H1 (cell line): ENCODE measurements around the gene NUP210L. TPM values are rescaled to one million over a fixed set of nuclear protein-coding genes. Genes with fewer than 3 reads are reported as not detected.

Experiments
- CTCF ChIA-PET: fragments of 300-600 bp; sonication (Branson Sonifier 250); formaldehyde crosslinking; loops from one replicate; lab custom pipeline; 2021; ENCODE audit not compliant: partially characterized antibody; lab: Charles Lee
- POLR2A ChIA-PET: fragments of 300-600 bp; sonication (Branson Sonifier 250); formaldehyde crosslinking; loops from one replicate; lab custom pipeline; 2021; ENCODE audit warnings: inconsistent platforms; ENCODE audit not compliant: partially characterized antibody; lab: Charles Lee
- DNase-seq, 2 experiments: peaks; one replicate each; pipeline versions ENCODE4 v3.0.0 to v3.0.0-alpha.2; 2010 to 2022; ENCODE audit warnings: low spot score in 2 of 2, low read depth in 1 of 2, mixed read lengths in 1 of 2
- FAIRE-seq: peaks from 2 replicates; lab custom pipeline; 2011; peaks lifted over from hg19 to GRCh38; lab: Jason Lieb, UNC
- H2AFZ ChIP-seq: 2 replicates; pipeline ENCODE4 v1.8.1; 2012; ENCODE audit warnings: low read length, inconsistent platforms
- H2AK5ac ChIP-seq: 2 replicates; pipeline ENCODE4 v1.6.1; 2013; ENCODE audit warnings: low read depth, low read length
- H2BK120ac ChIP-seq: replicated peaks from 2 replicates; pipeline ENCODE3; 2013; ENCODE audit warnings: low read depth, low read length, inconsistent platforms
- H2BK12ac ChIP-seq: 2 replicates; pipeline ENCODE4 v1.6.1; 2013; ENCODE audit warnings: low read depth, low read length
- H2BK15ac ChIP-seq: 2 replicates; pipeline ENCODE4 v1.6.1; 2013; ENCODE audit warnings: low read length
- H2BK20ac ChIP-seq: 2 replicates; pipeline ENCODE4 v1.6.1; 2013; ENCODE audit warnings: low read length
- H2BK5ac ChIP-seq: 2 replicates; pipeline ENCODE4 v1.6.1; 2013; ENCODE audit warnings: low read depth, low read length
- H3K14ac ChIP-seq: 2 replicates; pipeline ENCODE4 v1.6.1; 2013; ENCODE audit warnings: inconsistent platforms; ENCODE audit not compliant: insufficient read length
- H3K18ac ChIP-seq: 2 replicates; pipeline ENCODE4 v1.6.1; 2013; ENCODE audit warnings: low read length; ENCODE audit errors: extremely low read depth
- H3K23ac ChIP-seq: 2 replicates; pipeline ENCODE4 v1.6.1; 2013; ENCODE audit warnings: inconsistent platforms; ENCODE audit not compliant: insufficient read length
- H3K23me2 ChIP-seq: 2 replicates; pipeline ENCODE4 v1.6.1; 2013; ENCODE audit warnings: low read depth, low read length
- H3K27ac ChIP-seq: 2 replicates; pipeline ENCODE4 v1.6.1; 2011; ENCODE audit warnings: low read depth, low read length, inconsistent platforms
- H3K27me3 ChIP-seq, 4 experiments: replicated peaks in 1 of 4; 1 replicate in 1 of 4; 2 replicates in 3 of 4; pipeline versions ENCODE4 v1.6.1 to v1.8.1; 2011 to 2013; ENCODE audit warnings: low read length in 3 of 4, mild to moderate bottlenecking in 3 of 4, inconsistent platforms in 2 of 4, mixed read lengths in 2 of 4, moderate library complexity in 1 of 4; ENCODE audit not compliant: control insufficient read depth in 3 of 4, insufficient read depth in 3 of 4; ENCODE audit errors: extremely low read depth in 1 of 4
- H3K36me3 ChIP-seq, 4 experiments: 2 replicates each; pipeline versions ENCODE4 v1.6.1 to v1.8.1; 2011 to 2013; ENCODE audit warnings: mild to moderate bottlenecking in 4 of 4, low read length in 3 of 4, moderate library complexity in 2 of 4, control low read depth in 1 of 4, inconsistent platforms in 1 of 4; ENCODE audit not compliant: insufficient read depth in 4 of 4, control insufficient read depth in 2 of 4
- H3K4ac ChIP-seq: replicated peaks from 2 replicates; pipeline ENCODE3; 2013; ENCODE audit warnings: low read length, low read depth, mixed read lengths, inconsistent platforms; ENCODE audit not compliant: insufficient read length
- H3K4me1 ChIP-seq, 4 experiments: replicated peaks in 1 of 4; 1 replicate in 1 of 4; 2 replicates in 3 of 4; pipeline versions ENCODE4 v1.6.1 to v1.8.1; 2011 to 2013; ENCODE audit warnings: low read length in 3 of 4, inconsistent platforms in 2 of 4, mixed read lengths in 1 of 4; ENCODE audit not compliant: insufficient read depth in 4 of 4, control insufficient read depth in 3 of 4
- H3K4me2 ChIP-seq, 2 experiments: 2 replicates each; pipeline versions ENCODE4 v1.6.1 to v1.8.1; 2011 to 2013; ENCODE audit warnings: low read depth in 2 of 2, low read length in 2 of 2, control low read depth in 1 of 2, inconsistent platforms in 1 of 2, mild to moderate bottlenecking in 1 of 2; ENCODE audit not compliant: insufficient read depth in 1 of 2
- H3K4me3 ChIP-seq, 4 experiments: fragments of 200-600, 300-600 bp in 1 of 4; sonication (generic), shearing (Covaris generic), sonication (Bioruptor Twin) in 1 of 4; 2 replicates each; pipeline versions ENCODE4 v1.5.1 to v1.8.1; 2011 to 2016; ENCODE audit warnings: low read length in 4 of 4, low read depth in 3 of 4, control low read depth in 2 of 4, inconsistent platforms in 2 of 4, mild to moderate bottlenecking in 2 of 4, mixed read lengths in 1 of 4, moderate library complexity in 1 of 4; ENCODE audit not compliant: insufficient read depth in 2 of 4; ENCODE audit errors: extremely low read depth in 1 of 4
- H3K56ac ChIP-seq: replicated peaks from 2 replicates; pipeline ENCODE3; 2013; ENCODE audit warnings: low read depth, mild to moderate bottlenecking, mixed read lengths, low read length, inconsistent platforms; ENCODE audit not compliant: insufficient read length
- H3K79me1 ChIP-seq: 2 replicates; pipeline ENCODE4 v1.6.1; 2013; ENCODE audit warnings: low read depth, low read length, control low read depth
- H3K79me2 ChIP-seq, 2 experiments: 2 replicates each; pipeline versions ENCODE4 v1.6.1 to v1.8.1; 2012 to 2013; ENCODE audit warnings: low read length in 2 of 2, mild to moderate bottlenecking in 2 of 2, inconsistent platforms in 1 of 2; ENCODE audit not compliant: insufficient read depth in 2 of 2, control insufficient read depth in 1 of 2
- H3K9ac ChIP-seq, 4 experiments: replicated peaks in 1 of 4; 1 replicate in 1 of 4; 2 replicates in 3 of 4; pipeline versions ENCODE4 v1.6.1 to v1.8.1; 2011 to 2013; ENCODE audit warnings: low read depth in 3 of 4, low read length in 3 of 4, control low read depth in 2 of 4, mild to moderate bottlenecking in 2 of 4, moderate library complexity in 2 of 4, inconsistent platforms in 1 of 4; ENCODE audit errors: extremely low read depth in 1 of 4
- H3K9me3 ChIP-seq, 2 experiments: 2 replicates each; pipeline versions ENCODE4 v1.6.1 to v1.8.1; 2012 to 2013; ENCODE audit warnings: mild to moderate bottlenecking in 2 of 2, moderate library complexity in 2 of 2, control low read depth in 1 of 2, inconsistent platforms in 1 of 2, low read depth in 1 of 2, low read length in 1 of 2, mixed read lengths in 1 of 2; ENCODE audit not compliant: insufficient read depth in 2 of 2
- H4K20me1 ChIP-seq, 2 experiments: replicated peaks in 1 of 2; 2 replicates each; pipeline versions ENCODE3 to v1.8.1; 2011 to 2013; ENCODE audit warnings: inconsistent platforms in 2 of 2, low read length in 2 of 2, mild to moderate bottlenecking in 1 of 2; ENCODE audit not compliant: insufficient read depth in 2 of 2, control insufficient read depth in 1 of 2
- H4K5ac ChIP-seq: 2 replicates; pipeline ENCODE4 v1.6.1; 2013; ENCODE audit warnings: low read length, low read depth, mixed read lengths, inconsistent platforms; ENCODE audit not compliant: insufficient read length
- H4K8ac ChIP-seq: 2 replicates; pipeline ENCODE4 v1.8.0; 2013; ENCODE audit warnings: mild to moderate bottlenecking, moderate library complexity, low read length, inconsistent platforms; ENCODE audit not compliant: insufficient read depth; ENCODE audit errors: extremely low read depth
- H4K91ac ChIP-seq: replicated peaks from 2 replicates; pipeline ENCODE3; 2013; ENCODE audit warnings: low read length, mixed read lengths, inconsistent platforms; ENCODE audit not compliant: insufficient read length
- BACH1 ChIP-seq: IDR thresholded peaks from 2 replicates; pipeline ENCODE4 v1.6.1; 2012; ENCODE audit warnings: low read length, improper control_type of control experiment
- CHD1 ChIP-seq: IDR thresholded peaks from 2 replicates; pipeline ENCODE4 v1.6.1; 2012; ENCODE audit warnings: low read depth, low read length, improper control_type of control experiment
- CHD2 ChIP-seq: IDR thresholded peaks from 2 replicates; pipeline ENCODE4 v1.6.1; 2012; ENCODE audit warnings: low read length, improper control_type of control experiment
- GABPA ChIP-seq: IDR thresholded peaks from 2 replicates; pipeline ENCODE4 v1.6.1; 2011; ENCODE audit warnings: mild to moderate bottlenecking, low read length, moderate library complexity, borderline replicate concordance; ENCODE audit not compliant: insufficient read depth
- KDM5A ChIP-seq: fragments of 200-600 bp; IDR thresholded peaks from 2 replicates; pipeline ENCODE4 v1.7.1; 2012; ENCODE audit warnings: mild to moderate bottlenecking, low read length, inconsistent platforms, mixed read lengths
- NANOG ChIP-seq: IDR thresholded peaks from 2 replicates; pipeline ENCODE4 v1.6.1; 2011; ENCODE audit warnings: low read length, low read depth, mild to moderate bottlenecking, inconsistent platforms; ENCODE audit not compliant: insufficient read depth, poor library complexity, severe bottlenecking
- POLR2A ChIP-seq, 2 experiments: IDR thresholded peaks; 1 replicate in 1 of 2; 2 replicates in 1 of 2; pipeline ENCODE4 v1.6.1; 2011; ENCODE audit warnings: low read depth in 2 of 2, low read length in 2 of 2, mild to moderate bottlenecking in 2 of 2; ENCODE audit errors: control extremely low read depth in 1 of 2
- RBBP5 ChIP-seq: IDR thresholded peaks from 2 replicates; pipeline ENCODE4 v1.7.1; 2012; ENCODE audit warnings: low read depth, mild to moderate bottlenecking, inconsistent platforms, low read length, moderate library complexity, borderline replicate concordance
- RNF2 ChIP-seq: fragments of 200-900, 300-1000 bp; sonication (generic); IDR thresholded peaks from 2 replicates; pipeline ENCODE4 v1.7.1; 2016; ENCODE audit warnings: borderline replicate concordance, low read depth, mild to moderate bottlenecking, antibody characterized with exemption, low read length; ENCODE audit not compliant: poor library complexity, severe bottlenecking; ENCODE audit errors: missing control alignments
- SAP30 ChIP-seq: fragments of 300-600 bp; sonication (generic); IDR thresholded peaks from 2 replicates; pipeline ENCODE4 v1.7.1; 2012; ENCODE audit warnings: low read length, moderate library complexity, mild to moderate bottlenecking, inconsistent platforms; ENCODE audit not compliant: insufficient read depth, insufficient replicate concordance
- SIX5 ChIP-seq: IDR thresholded peaks from 2 replicates; pipeline ENCODE4 v1.6.1; 2011; ENCODE audit warnings: mild to moderate bottlenecking, low read depth, low read length
- SP1 ChIP-seq: IDR thresholded peaks from 2 replicates; pipeline ENCODE4 v1.6.1; 2011; ENCODE audit warnings: low read depth, low read length
- TAF7 ChIP-seq: optimal IDR thresholded peaks from 2 replicates; pipeline ENCODE3; 2011; ENCODE audit warnings: low read depth, mild to moderate bottlenecking, inconsistent platforms, low read length, moderate library complexity, borderline replicate concordance
- ZNF274 ChIP-seq: IDR thresholded peaks from 2 replicates; pipeline ENCODE4 v1.7.0; 2012; ENCODE audit warnings: low read length, borderline replicate concordance; ENCODE audit errors: extremely low read depth
- WGBS, 2 experiments: shearing (Covaris generic) in 1 of 2; methylation state at CpG; one replicate each; pipeline versions ENCODE4 v1.1.6 to v1.1.7; 2013 to 2015; ENCODE audit warnings: low lambda C conversion rate in 2 of 2, mixed read lengths in 2 of 2, inconsistent platforms in 1 of 2, low coverage in 1 of 2, missing lambda C conversion rate in 1 of 2; ENCODE audit not compliant: insufficient replicate concordance in 2 of 2, insufficient coverage in 1 of 2, insufficient read length in 1 of 2; ENCODE audit errors: extremely low coverage in 1 of 2, missing lambda C conversion rate in 1 of 2; 5-methylcytosine and 5-hydroxymethylcytosine counted together
- polyA plus RNA-seq, 7 experiments: library from polyadenylated mRNA; depleted of rRNA in 3 of 7; stranded (reverse) in 5 of 7; unstranded in 2 of 7; fragments of >200 nt in 5 of 7; fragments of 200-250 nt in 2 of 7; gene quantifications; 1 replicate in 5 of 7; 2 replicates in 1 of 7; 4 replicates in 1 of 7; pipeline versions ENCODE4 v1.2.1 to v1.2.3, GENCODE V29; 2011 to 2013; ENCODE audit warnings: missing spikeins in 2 of 7, mixed read lengths in 2 of 7
- total RNA-seq: library from RNA; stranded (reverse); fragmentation: NEBNext Ultra II Directional; extraction: Animal tissue kit (Norgen Biotek cat#: 25700); gene quantifications from 2 replicates; pipeline ENCODE4 v1.2.1, GENCODE V29; 2021

NUP210L gene
- total and polyA plus RNA-seq, 2 of the 8 experiments (the other 6 are each of a cell fraction or from before 2014, with no cell fraction given), result not detected

DNA sequence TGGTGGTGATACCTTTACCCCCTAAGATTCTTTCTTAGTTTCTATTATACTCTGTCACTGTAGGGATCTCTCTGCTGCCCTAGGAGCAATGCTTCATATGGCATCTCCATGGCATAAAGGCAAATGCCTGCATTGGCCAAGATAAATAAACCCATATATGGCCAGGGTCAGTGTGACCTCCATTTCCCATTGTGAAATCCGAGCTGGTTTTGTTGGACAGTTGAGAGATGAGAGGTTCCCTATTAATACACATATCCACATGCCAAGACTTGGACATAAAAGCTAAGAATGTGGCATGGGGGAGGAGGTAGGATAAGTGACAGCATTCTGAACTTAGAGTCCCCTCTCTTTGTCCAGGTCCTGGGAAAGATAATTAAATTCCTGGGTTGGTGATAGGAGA lies 35.7 kb upstream of the NUP210L start:
- H3K4ac ChIP-seq, result no peak overlapping the region
- no peak overlapping the region for H3K23ac ChIP-seq
- FAIRE-seq, result no peak
- no peak overlapping the region for H3K4me2 ChIP-seq
- H3K23me2 ChIP-seq, result no peaks in the 10 kb centered on the region
- H3K79me1 ChIP-seq, result no peaks in the 10 kb centered on the region
- no peak overlapping the region for H3K9ac ChIP-seq
- 64% methylated on average over 1 of the region's 1 CpG; no CpG with 5 or more reads in 1 of the 2 experiments for WGBS, 2 experiments
- no peak overlapping the region for H2AFZ ChIP-seq
- H2BK20ac ChIP-seq, result no peak overlapping the region
- no peak overlapping the region for H3K4me3 ChIP-seq
- no peak overlapping the region for H3K14ac ChIP-seq
- H2BK12ac ChIP-seq, result no peak overlapping the region
- no peaks in the 10 kb centered on the region for H4K20me1 ChIP-seq
- no peak overlapping the region for H2AK5ac ChIP-seq
- H4K8ac ChIP-seq, result no peak overlapping the region
- no peak overlapping the region for H2BK5ac ChIP-seq
- no peak overlapping the region for H2BK15ac ChIP-seq
- CTCF ChIA-PET, result interaction anchor here (1.0 to 4.3 kb wide), 3 partner anchors 8 to 135 kb away, joined by 3 to 19 read pairs (median 4); partner anchors contain the start of genes ATP8B2 and HAX1
- TF ChIP-seq BACH1, result no peak
- TF ChIP-seq NANOG, result no peak
- TF ChIP-seq CHD1, result no peak
- TF ChIP-seq KDM5A, result no peak
- TF ChIP-seq RNF2, result no peak
- TF ChIP-seq ZNF274, result no peak
- TF ChIP-seq SIX5, result no peak
- no peak for TF ChIP-seq GABPA
- TF ChIP-seq SAP30, result no peak
- TF ChIP-seq RBBP5, result no peak
- no peak for TF ChIP-seq SP1
- no peak for TF ChIP-seq CHD2
- no peak for TF ChIP-seq POLR2A (IDR thresholded peaks at IDR 0.05; ENCODE audit: control extremely low read depth in 1 of 2, low read depth in 2 of 2, low read length in 2 of 2)
- TF ChIP-seq TAF7, result no peak
- TF ChIP-seq, all 59 proteins: peak for 0
- Histone ChIP-seq H4K5ac (no peak overlapping the region), H4K91ac (no peak overlapping the region), H2BK120ac (no peak overlapping the region), H3K36me3 (no peaks in the 10 kb centered on the region), H3K27ac (no peak overlapping the region), H3K79me2 (no peaks in the 10 kb centered on the region), H3K4me1 (peaks cover 5 to 17% (median 11%) of the 10 kb centered on the region in 4 experiments; a peak in 5 of 7 replicates), H3K18ac (no peak overlapping the region), H3K9me3 (no peaks in the 10 kb centered on the region), H3K56ac (no peak overlapping the region), H3K27me3 (no peaks in the 10 kb centered on the region)
- DNase-seq, result no peak
- POLR2A ChIA-PET, result interaction anchor here (0.8 to 1.0 kb wide), 2 partner anchors 17 to 29 kb away, joined by 3 to 7 read pairs; partner anchors contain the start of gene UBAP2L
